GM12801 (cell line): ENCODE measurements around the gene FGFRL1.

Source experiments
- TF ChIP-seq, protein P1 (sequence below): IDR thresholded peaks from one replicate; pipeline ENCODE4 v1.5.1; 2011; ENCODE audit warnings: control low read depth; ENCODE audit not compliant: insufficient read length; ENCODE audit errors: extremely low read depth

Gene FGFRL1

DNA sequence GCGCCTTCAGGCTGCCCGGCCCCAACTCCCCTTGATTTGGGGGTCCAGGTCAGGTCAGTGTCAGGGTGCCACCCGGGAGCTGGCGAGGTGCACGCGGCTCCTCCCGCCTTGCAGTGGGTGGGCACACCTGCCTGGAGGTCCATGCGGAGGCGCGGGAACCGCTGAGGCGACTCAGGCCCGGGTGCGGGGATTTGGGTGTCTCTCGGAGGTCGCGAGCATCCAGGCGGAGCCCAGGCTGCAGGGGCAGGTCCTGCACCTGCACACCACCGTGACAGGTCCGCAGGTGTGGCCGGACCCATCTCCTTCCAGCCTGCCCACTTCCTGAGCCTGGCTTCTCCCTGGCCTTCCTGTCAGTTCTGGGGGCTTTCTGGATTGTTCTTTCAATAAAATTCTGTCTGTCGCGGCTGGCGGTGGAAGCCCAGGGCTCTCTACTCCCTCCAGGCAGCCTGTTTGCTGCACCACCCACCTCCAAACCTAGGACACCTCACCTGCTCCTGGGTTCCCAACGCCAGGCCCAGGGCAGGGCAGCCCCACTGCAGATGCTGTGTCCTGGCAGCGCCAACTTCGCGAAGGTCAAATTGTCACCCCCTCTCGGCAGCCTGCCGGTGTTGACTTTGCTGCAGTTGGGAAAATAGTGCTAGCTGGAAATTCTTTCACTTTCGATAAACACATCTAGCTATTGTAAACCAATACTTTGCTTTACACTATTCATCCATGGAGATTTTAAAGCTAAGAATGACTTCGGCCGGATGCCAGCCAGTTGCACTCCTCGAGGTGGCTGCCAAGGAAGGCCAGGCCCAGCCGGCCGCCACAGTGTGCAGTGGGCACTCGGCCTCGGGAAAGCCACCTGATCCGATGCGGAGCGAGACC, 35.9 kb downstream of the FGFRL1 start:
- TF ChIP-seq, protein P1, sequence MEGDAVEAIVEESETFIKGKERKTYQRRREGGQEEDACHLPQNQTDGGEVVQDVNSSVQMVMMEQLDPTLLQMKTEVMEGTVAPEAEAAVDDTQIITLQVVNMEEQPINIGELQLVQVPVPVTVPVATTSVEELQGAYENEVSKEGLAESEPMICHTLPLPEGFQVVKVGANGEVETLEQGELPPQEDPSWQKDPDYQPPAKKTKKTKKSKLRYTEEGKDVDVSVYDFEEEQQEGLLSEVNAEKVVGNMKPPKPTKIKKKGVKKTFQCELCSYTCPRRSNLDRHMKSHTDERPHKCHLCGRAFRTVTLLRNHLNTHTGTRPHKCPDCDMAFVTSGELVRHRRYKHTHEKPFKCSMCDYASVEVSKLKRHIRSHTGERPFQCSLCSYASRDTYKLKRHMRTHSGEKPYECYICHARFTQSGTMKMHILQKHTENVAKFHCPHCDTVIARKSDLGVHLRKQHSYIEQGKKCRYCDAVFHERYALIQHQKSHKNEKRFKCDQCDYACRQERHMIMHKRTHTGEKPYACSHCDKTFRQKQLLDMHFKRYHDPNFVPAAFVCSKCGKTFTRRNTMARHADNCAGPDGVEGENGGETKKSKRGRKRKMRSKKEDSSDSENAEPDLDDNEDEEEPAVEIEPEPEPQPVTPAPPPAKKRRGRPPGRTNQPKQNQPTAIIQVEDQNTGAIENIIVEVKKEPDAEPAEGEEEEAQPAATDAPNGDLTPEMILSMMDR, result no peak

DNA sequence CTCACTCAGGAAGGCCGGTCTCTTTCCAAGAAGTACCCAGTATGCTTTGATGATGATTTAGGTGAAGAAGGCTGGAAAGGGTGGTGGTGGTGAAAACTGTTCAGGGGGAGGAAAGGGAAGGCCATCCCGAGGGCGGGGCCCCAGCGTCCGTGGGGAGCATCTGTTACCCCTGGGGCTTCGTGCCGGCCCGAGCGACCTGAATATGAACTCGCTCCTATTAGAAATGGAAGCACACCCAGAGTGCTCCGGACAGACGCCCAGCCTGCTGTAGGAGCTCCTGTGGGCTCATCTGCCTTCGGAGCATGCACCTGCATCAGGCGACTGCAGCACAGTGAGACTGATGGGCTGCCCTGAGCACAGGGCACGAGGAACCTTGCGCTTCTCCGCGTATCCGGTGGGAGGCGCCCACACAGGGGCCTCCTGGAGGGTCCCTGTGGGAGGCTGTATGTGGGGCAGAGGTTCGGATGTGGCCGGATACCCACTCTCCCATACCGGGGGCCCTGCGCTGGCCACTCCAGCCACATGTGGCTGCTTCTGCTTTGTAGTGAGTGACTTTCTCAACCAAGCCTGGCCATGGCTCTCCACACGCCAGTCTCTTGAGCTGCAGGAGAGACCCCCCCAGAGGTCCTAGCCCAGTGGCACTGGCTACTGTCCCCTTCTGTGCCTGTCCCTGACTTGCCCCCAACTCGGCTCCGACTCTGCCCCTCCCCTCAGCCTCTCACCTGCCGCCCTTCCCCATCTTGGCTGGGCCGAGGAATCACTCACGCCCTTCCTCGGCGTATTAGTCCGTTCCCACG, 36.7 kb downstream of the FGFRL1 start:
- TF ChIP-seq, protein P1, result no peak

DNA sequence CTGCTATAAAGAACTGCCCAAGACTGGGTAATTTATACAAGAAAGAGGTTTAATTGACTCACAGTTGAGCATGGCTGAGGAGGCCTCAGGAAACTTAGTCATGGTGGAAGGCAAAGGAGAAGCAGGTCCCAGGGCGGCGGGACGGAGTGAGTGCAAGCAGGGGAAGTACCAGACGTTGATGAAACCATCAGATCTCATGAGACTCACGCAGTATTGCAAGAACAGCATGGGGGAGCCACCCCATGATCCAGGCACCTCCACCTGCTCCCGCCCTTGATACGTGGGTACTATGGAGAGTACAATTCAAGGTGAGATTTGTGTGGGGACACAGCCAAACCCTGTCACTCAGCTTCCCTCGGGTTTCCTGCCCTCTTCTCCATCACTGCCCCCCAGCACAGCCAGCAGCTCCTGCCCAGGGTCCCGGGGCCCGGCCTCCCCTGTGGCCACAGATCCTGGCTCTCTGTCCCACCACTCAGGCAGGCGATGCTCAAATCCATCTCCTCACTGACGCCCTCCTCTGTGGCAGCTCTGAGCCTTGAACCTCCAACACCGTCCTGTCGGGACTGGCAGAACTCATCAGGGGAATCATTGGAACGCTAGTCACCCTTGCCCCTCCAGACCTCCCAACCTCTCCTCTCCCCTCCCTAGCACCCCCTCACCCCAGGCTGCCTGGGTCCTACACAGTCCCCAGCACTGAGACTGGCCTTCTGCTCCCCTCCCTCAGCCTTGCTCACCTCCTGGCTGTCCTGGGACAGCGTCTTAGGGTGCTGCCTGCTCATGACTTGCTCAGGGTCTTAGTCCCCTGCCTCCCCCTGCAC, 37.6 kb downstream of the FGFRL1 start:
- TF ChIP-seq, protein P1, result no peak

DNA sequence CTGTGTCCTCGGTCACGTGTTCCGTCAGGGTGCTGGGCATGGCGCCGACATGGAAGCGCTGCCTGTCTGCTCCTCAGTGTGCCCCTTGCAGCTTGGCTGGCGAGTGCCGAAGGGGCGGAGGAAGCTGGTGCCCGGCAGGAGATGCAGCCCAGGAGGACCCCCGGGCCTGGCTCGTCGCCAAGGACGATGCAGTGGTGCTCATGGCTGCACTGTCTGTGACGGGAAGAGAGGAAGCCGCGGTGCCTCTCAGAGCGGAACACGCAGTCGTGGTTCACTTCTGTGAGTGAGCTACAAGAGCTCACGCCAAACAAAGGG, 38.1 kb downstream of the FGFRL1 start:
- TF ChIP-seq, protein P1, result no peak

DNA sequence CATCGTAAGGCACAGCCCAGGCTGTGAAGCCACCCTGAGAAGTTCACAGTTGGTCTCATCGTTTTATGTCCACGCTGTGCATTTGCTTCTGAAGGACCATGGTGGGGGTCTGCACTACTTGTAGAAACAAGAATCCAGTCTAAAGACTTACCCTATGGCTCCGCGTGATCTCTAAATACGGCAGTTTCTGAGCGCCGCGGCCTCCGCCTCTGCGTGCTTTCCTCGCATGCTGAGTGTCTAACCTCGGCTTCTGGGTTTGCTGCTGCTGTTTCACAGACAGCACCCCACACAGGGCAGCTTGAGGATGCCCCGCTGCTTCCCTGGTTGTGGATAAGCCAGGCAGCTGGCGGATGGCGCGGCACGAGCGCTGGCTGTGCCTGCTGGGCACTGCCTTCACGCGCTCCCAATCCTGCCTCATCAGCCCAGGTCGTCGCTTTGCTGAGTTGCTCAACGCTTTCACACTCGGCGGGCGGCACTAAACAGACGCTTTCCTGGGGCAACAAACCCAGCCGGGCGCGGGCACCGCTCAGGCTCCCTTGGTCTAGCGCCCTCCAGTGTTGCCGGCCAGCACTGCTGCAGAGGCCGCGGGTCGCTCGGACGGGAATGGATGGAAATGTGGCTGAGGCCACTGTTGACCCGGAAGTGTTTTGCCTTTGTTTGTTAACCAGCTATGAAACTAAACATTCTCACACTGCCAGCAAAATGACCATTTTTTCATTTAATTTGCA, 39.2 kb downstream of the FGFRL1 start:
- TF ChIP-seq, protein P1, result no peak

GRCh38 chr4:1051472-1051871, 40.0 kb downstream of the FGFRL1 start:
- TF ChIP-seq, protein P1, result no peak
